ENCODE results near the gene OSTC.

Gene OSTC

GRCh38 chr4:108651014-108651791, 804 bp downstream of the OSTC start:
- Histone ChIP-seq H3K9me2 (replicated peaks; ENCODE audit: control insufficient read depth, low read length) (no peaks in the 10 kb centered on the region), H3K79me2 (ENCODE audit: control insufficient read depth, low read length) (peaks cover 52% of the 10 kb centered on the region), H3K4me1 (ENCODE audit: control insufficient read depth, low read length) (peaks cover 21% of the 10 kb centered on the region), H3K27ac (ENCODE audit: low read depth, low read length) (peak overlapping the region; percentile 26), H3K9me3 (ENCODE audit: control insufficient read depth, insufficient read depth, low read length) (no peaks in the 10 kb centered on the region), H3K4me2 (ENCODE audit: low read length) (peak overlapping the region; percentile 75), H3K4me3 (ENCODE audit: low read length) (peak overlapping the region; percentile 99), H3K27me3 (ENCODE audit: control insufficient read depth, low read length) (no peaks in the 10 kb centered on the region), H3F3A (ENCODE audit: control insufficient read depth, insufficient read depth) (peaks cover 3% of the 10 kb centered on the region; the same call in 1 of the 2 replicates), H4K20me1 (ENCODE audit: control insufficient read depth, insufficient read depth, low read depth, low read length) (peaks cover 3% of the 10 kb centered on the region; the same call in 1 of the 2 replicates), H3K36me3 (ENCODE audit: control insufficient read depth, low read length) (peaks cover 26% of the 10 kb centered on the region)
- no peak for TF ChIP-seq CTCF (IDR thresholded peaks at IDR 0.05; ENCODE audit: low read depth, low read length, poor library complexity, severe bottlenecking)
- TF ChIP-seq EZH2phosphoT487 (IDR thresholded peaks at IDR 0.05; ENCODE audit: borderline replicate concordance, low read length) = no peak

- Histone ChIP-seq H3K4me2 (ENCODE audit: low read length) (no peak overlapping the region), H3K27ac (ENCODE audit: low read depth, low read length) (no peak overlapping the region), H3K79me2 (ENCODE audit: control insufficient read depth, low read length) (no peaks in the 10 kb centered on the region)
Observed at GRCh38 chr4:108662629-108663028, 12.2 kb downstream of the OSTC start.

DNA sequence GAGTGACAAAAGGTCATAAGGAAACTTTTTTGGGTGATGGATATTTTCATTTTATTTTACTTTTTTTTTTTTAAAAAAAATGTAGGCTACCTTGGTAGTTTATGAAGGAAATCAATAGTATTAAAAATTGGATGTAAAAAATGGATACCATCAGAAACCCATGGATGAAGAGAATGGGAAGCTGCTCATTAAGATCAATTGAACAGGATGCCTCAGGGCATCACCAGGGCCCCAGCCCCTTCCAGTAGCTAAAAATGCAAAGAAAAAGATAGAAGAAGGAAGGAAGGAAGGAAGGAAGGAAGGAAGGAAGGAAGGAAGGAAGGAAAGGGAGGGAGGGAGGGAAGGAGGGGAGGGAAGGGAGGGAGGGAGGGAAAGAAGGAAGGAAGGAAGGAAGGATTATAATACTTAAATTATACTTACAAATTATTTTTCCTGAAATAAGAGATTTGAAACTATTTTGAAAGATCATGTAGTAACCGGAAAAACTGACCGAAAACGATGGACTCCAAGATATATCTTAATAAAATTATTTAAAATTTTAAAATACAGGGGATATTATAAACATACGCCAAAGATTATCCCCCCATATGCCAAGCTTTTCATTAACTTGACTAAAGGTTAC, 24.1 kb downstream of the OSTC start:
- TF ChIP-seq EZH2phosphoT487 (IDR thresholded peaks at IDR 0.05; ENCODE audit: borderline replicate concordance, low read length) (no peak), CTCF (IDR thresholded peaks at IDR 0.05; ENCODE audit: low read depth, low read length, poor library complexity, severe bottlenecking) (no peak)
- no peaks in the 10 kb centered on the region for H3K27me3 ChIP-seq (ENCODE audit: control insufficient read depth, low read length)
- peaks cover 18% of the 10 kb centered on the region for H3K36me3 ChIP-seq (ENCODE audit: control insufficient read depth, low read length)

More at GRCh38 chr4:108662629-108663028, 12.2 kb downstream of the OSTC start:
- Histone ChIP-seq H4K20me1 (ENCODE audit: control insufficient read depth, insufficient read depth, low read depth, low read length) (no peaks in the 10 kb centered on the region), H3K4me3 (ENCODE audit: low read length) (no peak overlapping the region), H3K9me3 (ENCODE audit: control insufficient read depth, insufficient read depth, low read length) (no peaks in the 10 kb centered on the region), H3K4me1 (ENCODE audit: control insufficient read depth, low read length) (no peaks in the 10 kb centered on the region), H3K9me2 (replicated peaks; ENCODE audit: control insufficient read depth, low read length) (no peaks in the 10 kb centered on the region), H3F3A (ENCODE audit: control insufficient read depth, insufficient read depth) (no peaks in the 10 kb centered on the region), H3K27me3 (ENCODE audit: control insufficient read depth, low read length) (no peaks in the 10 kb centered on the region), H3K36me3 (ENCODE audit: control insufficient read depth, low read length) (peaks cover 57% of the 10 kb centered on the region)
- no peak for TF ChIP-seq CTCF (IDR thresholded peaks at IDR 0.05; ENCODE audit: low read depth, low read length, poor library complexity, severe bottlenecking)
- TF ChIP-seq EZH2phosphoT487 (IDR thresholded peaks at IDR 0.05; ENCODE audit: borderline replicate concordance, low read length) = no peak

More for the DNA sequence above, 24.1 kb downstream of the OSTC start:
- H3F3A ChIP-seq (ENCODE audit: control insufficient read depth, insufficient read depth) = no peaks in the 10 kb centered on the region
- H3K9me2 ChIP-seq (replicated peaks; ENCODE audit: control insufficient read depth, low read length) = no peaks in the 10 kb centered on the region
- H3K4me2 ChIP-seq (ENCODE audit: low read length) = no peak overlapping the region
- no peak overlapping the region for H3K27ac ChIP-seq (ENCODE audit: low read depth, low read length)
- H3K9me3 ChIP-seq (ENCODE audit: control insufficient read depth, insufficient read depth, low read length) = no peaks in the 10 kb centered on the region
- no peaks in the 10 kb centered on the region for H3K79me2 ChIP-seq (ENCODE audit: control insufficient read depth, low read length)
- no peak overlapping the region for H3K4me3 ChIP-seq (ENCODE audit: low read length)
- no peaks in the 10 kb centered on the region for H4K20me1 ChIP-seq (ENCODE audit: control insufficient read depth, insufficient read depth, low read depth, low read length)
- H3K4me1 ChIP-seq (ENCODE audit: control insufficient read depth, low read length) = no peaks in the 10 kb centered on the region

All from DOHH2 (cell line).